Stimulated activated CD8-positive, alpha-beta memory T cell treated with anti-CD3 and anti-CD28 coated beads, Interleukin-15, amount 100 ng/mL, for 1 hour (primary cell): ENCODE measurements around the gene ALKBH6.

Experiments
- DNase-seq: peaks from one replicate; pipeline ENCODE4 v3.0.0-alpha.2; 2020; ENCODE audit warnings: low read depth

ALKBH6 gene

GRCh38 chr19:36030264-36031148 lies 16.5 kb upstream of the ALKBH6 start:
- no peak for DNase-seq

- no peak for DNase-seq
Measured at GRCh38 chr19:36028313-36029041, 14.5 kb upstream of the ALKBH6 start.

- DNase-seq, result no peak
Measured at GRCh38 chr19:36027696-36028095, 13.7 kb upstream of the ALKBH6 start.

DNA sequence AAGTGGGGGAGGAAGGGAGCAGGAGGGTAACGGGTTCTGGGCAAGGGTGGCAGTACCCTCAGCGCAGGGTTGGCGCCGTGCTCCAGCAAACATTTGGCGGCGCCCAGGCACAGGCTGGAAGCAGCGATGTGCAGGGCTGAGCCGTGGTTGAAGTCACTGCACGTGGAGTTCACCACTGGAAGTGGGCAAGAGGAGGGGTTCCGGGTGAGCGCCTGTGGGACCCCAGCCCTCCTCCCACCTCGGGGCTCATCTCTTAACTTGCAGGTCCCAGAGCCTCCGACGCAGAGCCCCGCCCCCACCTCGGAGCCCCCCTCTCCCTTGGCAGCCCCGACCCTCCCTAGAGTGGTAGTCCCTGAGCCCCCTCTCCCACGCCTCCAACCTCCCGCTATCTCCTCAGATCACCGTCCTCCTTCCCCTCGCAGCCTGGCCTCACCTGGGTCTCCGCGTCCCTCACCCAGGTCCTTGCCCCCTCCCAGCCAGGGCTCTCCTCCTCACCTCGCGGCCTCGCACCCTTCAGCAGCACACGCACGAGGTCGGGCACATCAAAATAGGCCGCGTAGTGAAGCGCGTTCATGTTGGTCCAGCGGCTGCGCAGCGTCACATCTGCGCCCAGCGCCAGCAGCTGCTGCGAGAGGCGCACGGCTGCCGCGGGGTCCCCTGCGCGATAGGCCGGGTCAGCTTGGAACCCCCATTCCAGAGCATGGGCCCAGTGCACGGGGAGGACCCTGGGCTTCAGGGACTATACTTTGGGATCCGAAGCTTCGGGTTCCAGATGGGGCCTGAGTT lies 12.3 kb upstream of the ALKBH6 start:
- no peak for DNase-seq

- DNase-seq, result no peak
Measured at GRCh38 chr19:36025541-36025940, 11.5 kb upstream of the ALKBH6 start.

DNA sequence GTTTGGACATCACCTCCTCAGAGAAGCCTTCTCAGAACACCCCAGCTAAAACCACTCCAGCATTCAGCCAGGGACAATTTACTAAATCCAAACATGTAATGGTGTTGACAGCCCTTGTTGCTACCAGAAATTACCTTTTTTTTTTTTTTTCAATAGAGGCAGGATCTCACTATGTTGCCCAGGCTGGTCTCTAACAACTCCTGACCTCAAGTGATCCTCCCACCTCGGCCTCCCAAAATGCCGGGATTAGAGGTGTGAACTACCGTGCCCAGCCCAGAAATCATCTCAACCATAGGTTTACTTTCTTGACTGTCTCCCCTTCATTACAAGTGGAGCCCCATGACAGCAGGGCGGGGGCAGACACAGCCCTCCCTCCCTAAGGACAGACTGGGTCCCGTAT lies 9.4 kb upstream of the ALKBH6 start:
- DNase-seq, result no peak

DNA sequence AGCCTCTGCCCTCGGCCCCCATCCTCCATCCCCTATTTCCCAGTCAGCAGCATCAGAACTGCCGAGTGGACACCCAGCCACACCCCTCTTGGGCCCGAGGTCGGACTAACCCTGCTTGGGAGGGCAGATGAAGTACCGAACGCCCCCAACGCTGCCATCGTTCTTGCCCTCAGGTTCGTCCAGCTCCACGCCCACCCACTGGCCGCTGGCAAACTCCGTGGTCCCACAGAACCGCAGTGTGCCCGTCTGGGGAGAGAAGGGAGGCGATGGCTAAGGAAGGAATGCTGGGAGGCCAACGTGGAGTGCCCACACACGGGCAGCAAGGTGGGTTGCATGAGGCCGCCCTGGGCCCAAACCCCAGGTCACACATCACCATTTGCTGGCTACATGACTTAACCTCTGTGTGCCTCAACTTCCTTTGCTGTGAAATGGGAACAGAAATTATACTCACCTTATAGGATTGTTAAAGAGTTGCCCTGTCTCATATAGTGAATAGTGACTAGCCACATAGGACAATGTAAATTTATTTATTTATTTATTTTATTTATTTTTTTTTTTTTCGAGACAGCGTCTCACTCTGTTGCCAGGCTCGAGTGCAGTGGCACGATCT lies 5.2 kb upstream of the ALKBH6 start:
- no peak for DNase-seq

DNA sequence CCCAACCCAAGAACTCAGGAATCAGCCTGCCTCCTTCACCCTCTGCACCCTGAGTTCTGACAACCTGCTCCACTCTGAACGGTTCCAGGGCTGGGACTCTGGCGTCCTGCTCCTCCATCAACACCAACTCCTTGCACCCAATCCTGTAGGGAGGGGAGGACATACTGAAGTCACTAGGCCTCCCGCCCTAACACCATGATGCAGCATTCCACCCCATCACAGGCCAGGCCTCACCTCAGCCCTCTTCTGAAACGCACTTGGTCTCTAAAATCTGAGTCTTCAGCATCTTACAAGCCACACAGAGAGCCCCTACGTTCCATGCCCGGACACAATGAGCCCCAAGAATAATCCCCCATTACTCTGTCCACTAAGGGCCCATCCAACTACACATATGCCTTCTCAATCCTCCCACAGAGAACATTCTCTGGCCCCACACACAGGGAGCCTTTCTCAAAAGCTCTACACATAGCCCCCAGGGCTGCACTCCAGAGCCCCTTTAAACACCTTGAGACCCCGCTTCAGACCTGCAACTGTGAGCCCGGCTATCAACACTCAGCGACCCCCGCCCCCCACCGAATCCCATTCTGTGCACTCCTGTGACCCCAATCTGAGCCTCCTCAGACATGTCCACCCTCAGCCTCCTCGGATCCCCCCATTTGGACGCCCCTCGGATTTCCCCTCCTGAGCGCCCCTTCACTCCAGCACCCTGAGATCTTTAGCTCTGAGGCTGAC lies 567 bp downstream of the ALKBH6 start:
- no peak for DNase-seq

DNA sequence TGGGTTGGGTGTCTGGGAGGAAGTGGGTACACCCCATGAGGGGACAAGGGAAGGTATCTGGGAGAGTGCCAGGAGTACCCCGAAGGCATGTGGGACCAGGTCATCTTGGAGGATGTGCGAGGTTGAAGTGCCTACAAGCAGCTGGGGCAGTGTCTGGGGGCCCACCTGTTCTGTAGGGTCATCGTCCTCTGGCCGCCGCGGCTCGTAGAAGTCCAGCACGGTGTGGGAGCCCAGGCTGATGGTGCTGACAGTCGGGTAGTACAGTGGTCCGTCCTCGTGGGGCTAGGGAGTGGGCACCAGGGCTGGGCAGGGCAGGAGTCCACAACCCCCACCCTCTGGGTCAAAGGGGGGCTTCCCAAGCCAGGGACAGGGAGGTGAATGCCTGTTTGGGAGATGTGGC lies 3.6 kb downstream of the ALKBH6 start:
- DNase-seq, result no peak

DNA sequence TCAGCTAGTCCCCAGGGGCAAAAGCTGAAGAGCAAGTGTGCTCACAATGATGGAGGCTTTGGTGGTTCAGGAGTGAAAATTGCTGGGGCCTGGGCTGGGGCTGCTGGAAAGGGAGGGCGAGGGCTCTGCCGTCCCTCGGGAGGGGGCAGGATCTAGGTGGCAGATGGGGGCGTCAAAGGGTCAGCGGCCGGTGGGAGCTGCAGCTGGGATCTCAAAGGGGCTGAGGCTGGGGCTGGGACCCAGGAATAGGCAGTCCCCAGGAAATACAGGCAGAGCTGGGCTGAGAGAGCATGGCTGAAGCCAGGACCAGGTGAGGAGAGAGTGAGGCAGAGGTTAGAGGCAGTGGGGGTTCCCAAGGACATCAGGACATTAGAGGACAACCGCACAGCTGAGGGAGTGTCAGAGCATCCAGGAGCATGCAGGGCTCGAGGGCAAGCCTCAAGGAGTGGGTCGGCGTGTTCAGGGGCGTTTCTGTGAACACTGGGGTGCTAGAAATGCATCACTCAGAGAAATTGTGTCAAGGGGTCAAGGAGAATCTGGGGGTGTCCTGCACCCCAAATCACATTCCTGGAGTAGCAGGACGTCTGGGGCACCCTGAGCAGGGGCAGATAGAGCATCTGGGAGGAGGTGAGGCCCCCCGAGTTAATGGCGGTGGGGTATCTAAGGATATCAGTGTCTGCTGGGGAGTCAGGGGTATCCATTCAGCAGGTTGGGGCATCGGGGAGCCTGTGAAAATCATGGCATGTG lies 4.2 kb downstream of the ALKBH6 start:
- no peak for DNase-seq

GRCh38 chr19:36009220-36009619 lies 4.8 kb downstream of the ALKBH6 start:
- no peak for DNase-seq

- DNase-seq, result no peak
Measured at GRCh38 chr19:36008336-36008978, 5.6 kb downstream of the ALKBH6 start, which contains the start of gene SYNE4. Gene SYNE4 (minus strand): TSS chr19:36008813. CDS start chr19:36008681, 132 bp downstream.

DNA sequence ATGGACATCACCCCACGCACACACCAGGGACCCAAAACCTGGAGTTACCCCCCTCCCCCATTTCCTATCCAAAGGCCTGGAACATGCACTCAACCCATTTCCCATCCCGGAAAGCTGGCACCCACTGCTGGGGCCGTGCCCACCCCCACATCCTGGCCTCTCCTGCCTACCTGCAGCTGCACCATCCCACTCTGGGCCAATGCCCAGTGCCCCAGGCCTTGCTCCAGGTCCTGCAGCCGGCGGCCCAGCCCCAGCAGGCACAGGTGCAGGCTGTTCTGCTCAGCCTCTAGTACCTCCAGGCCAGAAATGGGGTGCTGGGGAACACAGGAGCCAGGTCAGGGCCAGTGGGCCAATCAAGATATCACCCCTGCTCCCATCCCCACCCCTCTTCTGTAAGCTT lies 7.1 kb downstream of the ALKBH6 start:
- no peak for DNase-seq

- no peak for DNase-seq
Measured at GRCh38 chr19:36003284-36003683, 10.7 kb downstream of the ALKBH6 start.

DNA sequence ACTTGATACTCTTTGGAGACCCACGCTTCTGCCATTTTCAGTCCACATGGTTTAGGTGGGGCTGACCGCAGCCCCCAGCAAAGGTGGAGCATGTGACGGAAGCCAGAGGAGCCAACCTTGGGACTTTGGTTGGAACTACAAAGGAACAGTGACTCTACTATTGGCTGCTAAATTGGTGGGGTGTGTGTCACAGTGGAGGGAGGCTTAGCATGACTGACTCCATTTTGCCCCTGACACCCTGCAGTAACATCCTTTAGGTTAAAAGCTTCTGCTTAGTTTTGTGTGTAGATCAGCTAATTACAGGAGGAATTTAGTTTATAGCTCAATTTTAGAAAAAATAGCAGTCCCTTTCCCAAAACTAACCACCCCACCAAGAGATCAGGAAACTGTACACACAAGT lies 12.4 kb downstream of the ALKBH6 start:
- DNase-seq, result no peak

- no peak for DNase-seq
Measured at GRCh38 chr19:35996777-35997176, 17.2 kb downstream of the ALKBH6 start.

DNA sequence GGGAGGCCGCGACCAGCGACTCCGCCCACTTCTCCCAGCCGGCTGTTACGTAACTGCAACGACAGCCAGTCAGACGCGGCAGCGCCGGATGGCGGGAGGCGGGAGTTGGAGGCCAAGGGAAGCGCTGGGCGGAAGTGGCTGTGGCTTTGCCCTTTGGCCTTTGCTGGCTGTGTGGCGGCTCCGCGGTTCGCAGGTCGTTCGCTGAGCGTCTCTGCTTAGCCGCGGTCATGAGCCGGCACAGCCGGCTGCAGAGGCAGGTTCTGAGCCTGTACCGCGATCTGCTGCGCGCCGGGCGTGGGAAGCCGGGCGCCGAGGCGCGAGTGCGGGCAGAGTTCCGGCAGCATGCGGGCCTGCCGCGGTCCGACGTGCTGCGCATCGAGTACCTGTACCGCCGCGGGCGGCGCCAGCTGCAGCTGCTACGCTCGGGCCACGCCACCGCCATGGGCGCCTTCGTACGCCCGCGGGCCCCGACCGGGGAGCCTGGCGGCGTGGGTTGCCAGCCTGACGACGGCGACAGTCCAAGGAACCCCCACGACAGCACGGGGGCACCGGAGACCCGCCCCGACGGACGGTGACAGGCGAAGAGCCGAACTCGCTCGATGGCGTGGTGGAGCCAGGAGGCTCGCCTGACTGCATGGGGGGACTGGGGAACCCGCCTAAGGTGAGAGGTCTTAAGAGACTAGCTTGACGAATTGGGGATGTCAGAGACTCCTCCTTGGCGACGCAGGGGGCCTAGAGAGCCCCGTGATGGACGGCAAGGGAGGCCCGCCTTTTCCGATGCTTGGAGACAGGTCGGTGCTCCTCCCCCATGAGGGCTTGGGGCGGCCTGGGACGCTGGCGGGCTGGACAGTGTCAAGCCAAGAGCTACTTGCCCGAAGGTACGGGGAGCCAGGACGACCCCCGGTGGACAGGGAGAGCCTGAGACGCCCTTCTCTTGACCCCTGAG lies 18.7 kb downstream of the ALKBH6 start, which contains the start of gene SDHAF1:
SDHAF1 (plus strand) TSS at position 141 of the 946 bp plus-strand sequence; CDS start at position 228, 87 bp downstream.
- peak; percentile 85 for DNase-seq

GRCh38 chr19:35993923-35994598 lies 20.0 kb downstream of the ALKBH6 start:
- DNase-seq, result no peak
